ENCODE results near the gene GTF2H2C_2.
"Not testable (repeated sequence)": the region's sequence is repeated elsewhere in the genome, so short reads cannot be mapped to it uniquely, and the experiment has no call there.

Gene GTF2H2C_2

GRCh38 chr5:70415117-70415516 lies at the start of gene GTF2H2C_2:
Gene GTF2H2C_2, plus strand, starts transcription at chr5:70415368.
- peak; percentile 4 for FAIRE-seq

DNA sequence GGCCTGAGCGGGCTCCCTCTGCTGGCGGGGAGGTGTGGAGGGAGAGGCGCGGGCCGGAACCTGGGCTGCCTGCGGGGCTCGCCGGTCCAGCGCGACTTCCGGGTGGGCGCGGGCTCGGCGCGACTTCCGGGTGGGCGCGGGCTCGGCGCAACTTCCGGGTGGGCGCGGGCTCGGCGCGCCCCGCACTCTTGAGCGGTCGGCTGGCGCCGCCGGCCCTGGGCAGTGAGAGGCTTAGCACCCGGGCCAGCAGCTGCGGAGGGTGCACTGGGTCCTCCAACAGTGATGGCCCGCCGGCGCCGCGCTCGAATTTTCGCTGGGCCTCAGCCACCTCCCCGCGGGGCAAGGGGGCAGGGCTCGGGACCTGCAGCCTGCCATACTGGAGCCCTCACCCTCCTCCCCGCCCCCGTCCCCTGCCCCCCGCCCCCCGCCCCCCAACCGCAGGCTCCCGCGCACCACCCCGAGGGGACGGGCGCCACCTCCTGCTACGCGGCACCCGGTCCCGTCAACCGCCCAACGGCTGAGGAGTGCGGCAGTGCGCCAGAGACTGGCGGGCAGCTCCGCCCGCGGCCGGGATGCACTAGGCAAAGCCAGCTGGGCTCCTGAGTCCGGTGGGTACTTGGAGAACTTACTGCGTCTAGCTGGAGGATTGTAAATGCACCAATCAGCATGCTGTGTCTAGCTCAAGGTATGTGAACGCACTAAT lies 14.0 kb upstream of the GTF2H2C_2 start:
- FAIRE-seq: not testable (repeated sequence)

GRCh38 chr5:70421322-70421721 lies 6.2 kb downstream of the GTF2H2C_2 start:
- FAIRE-seq: not testable (repeated sequence)

GRCh38 chr5:70423215-70423614 lies 8.0 kb downstream of the GTF2H2C_2 start:
- FAIRE-seq: not testable (repeated sequence)

GRCh38 chr5:70438518-70438917 lies 23.4 kb downstream of the GTF2H2C_2 start:
- FAIRE-seq: not testable (repeated sequence)

DNA sequence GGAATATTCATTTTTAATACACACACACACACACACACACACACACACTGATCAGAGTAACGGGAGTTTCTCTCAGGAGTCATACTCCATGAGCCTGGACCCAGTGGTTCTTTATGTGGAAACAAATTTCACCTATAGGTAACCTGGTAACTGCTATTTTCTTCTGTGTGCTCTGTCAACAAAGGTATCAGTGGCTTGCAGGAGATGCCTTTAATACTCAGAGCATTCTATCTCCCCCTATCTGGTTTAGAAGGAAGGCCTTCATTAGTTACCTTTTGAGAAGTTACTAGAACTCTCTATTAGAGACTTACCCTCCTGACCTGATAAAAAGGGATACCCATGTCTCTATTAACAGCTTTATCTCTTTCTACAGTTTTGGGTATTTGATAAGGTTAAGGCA lies 34.4 kb downstream of the GTF2H2C_2 start:
- FAIRE-seq: not testable (repeated sequence)

- FAIRE-seq: not testable (repeated sequence)
Observed at GRCh38 chr5:70451249-70451984, 36.2 kb downstream of the GTF2H2C_2 start.

DNA sequence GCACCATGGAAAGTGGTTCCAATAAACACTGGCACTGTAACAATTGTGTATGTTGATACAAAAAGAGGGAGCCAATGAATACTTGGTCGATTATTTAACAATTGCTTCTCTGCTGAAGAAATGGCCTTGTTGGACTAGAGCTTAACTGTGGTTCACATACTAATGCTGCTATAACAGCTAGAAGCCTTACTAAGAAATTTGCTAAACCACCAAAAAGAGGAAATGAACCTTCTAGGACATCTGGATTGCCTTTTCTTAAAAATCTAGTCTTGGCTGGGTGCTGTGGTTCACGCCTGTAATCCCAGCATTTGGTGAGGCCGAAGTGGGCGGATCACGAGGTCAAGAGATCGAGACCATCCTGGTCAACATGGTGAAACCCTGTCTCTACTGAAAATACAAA lies 41.9 kb downstream of the GTF2H2C_2 start:
- FAIRE-seq: not testable (repeated sequence)

GRCh38 chr5:70459188-70459587 lies 44.0 kb downstream of the GTF2H2C_2 start:
- not testable (repeated sequence) for FAIRE-seq

DNA sequence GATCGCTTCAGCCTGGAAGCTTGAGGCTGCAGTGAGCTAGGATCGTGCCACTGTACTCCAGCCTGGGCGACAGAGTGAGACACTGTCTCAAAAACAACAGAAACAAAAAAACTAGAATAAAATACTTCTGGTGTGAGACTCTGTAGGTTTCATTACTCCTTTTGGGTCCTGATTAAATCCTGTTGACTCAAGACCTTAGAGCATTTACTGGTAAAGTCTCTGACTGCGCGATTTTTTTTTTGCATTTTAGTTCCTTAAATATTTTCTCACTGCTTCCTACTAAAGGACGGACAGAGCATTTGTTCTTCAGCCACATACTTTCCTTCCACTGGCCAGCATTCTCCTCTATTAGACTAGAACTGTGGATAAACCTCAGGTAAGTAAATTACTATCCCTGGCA lies 46.8 kb downstream of the GTF2H2C_2 start:
- FAIRE-seq: not testable (repeated sequence)

GRCh38 chr5:70464019-70464637 lies 49.0 kb downstream of the GTF2H2C_2 start:
- not testable (repeated sequence) for FAIRE-seq

GRCh38 chr5:70469926-70470509 lies 54.9 kb downstream of the GTF2H2C_2 start:
- FAIRE-seq: not testable (repeated sequence)
